ENCODE results near the gene KYAT1. TPM values are rescaled to one million over a fixed set of nuclear protein-coding genes. Genes with fewer than 3 reads are reported as not detected.

KYAT1 gene
- total and polyA plus RNA-seq, 8 donors = 1.1 to 5.2 (median 1.8) TPM

- ATAC-seq (no peak), FAIRE-seq (no peak), DNase-seq (no peak)
- H3K4me3 ChIP-seq = no peak overlapping the region
- H3K36me3 ChIP-seq = no peaks in the 10 kb centered on the region
- no peaks in the 10 kb centered on the region for H3K9me3 ChIP-seq
- no peaks in the 10 kb centered on the region for H3K27me3 ChIP-seq
- H3K4me1 ChIP-seq = peaks cover 4 to 5% (median 4%) of the 10 kb centered on the region in 3 donors
- WGBS, 2 donors = 92 to 96% methylated on average over 6 of the region's 6 CpGs
- no peak overlapping the region for H3K27ac ChIP-seq
- TF ChIP-seq CTCF (IDR thresholded peaks at IDR 0.05) = no peak
- intact Hi-C loops (cut with DNase I) = no loop called here
Observed at GRCh38 chr9:128785427-128785826, 96.3 kb downstream of the KYAT1 start.

Other genes with a start within 250 kb of the KYAT1 start
- 10 to 100 TPM; 19.5 to 29.3 (median 21.1) TPM for gene DYNC2I2, start 225.1 kb downstream of the KYAT1 start, total RNA-seq
- gene DYNC2I2, start 225.1 kb downstream of the KYAT1 start, polyA plus RNA-seq = 10 to 100 TPM; 75.2 to 90.3 TPM
- gene SET, start 192.7 kb downstream of the KYAT1 start, total RNA-seq = 100 to 1,000 TPM; 107 to 162 (median 150) TPM
- 10 to 100 TPM; 42.9 to 77.3 TPM for gene SET, start 192.7 kb downstream of the KYAT1 start, polyA plus RNA-seq
- gene PKN3, start 179.4 kb downstream of the KYAT1 start, total RNA-seq = 1 to 10 TPM; 2.5 to 4.3 (median 3.7) TPM
- 10 to 100 TPM; 10.0 to 11.0 TPM for gene PKN3, start 179.4 kb downstream of the KYAT1 start, polyA plus RNA-seq
- 10 to 100 TPM; 18.3 to 31.5 (median 25.4) TPM for gene ZDHHC12, start 157.8 kb downstream of the KYAT1 start, total RNA-seq
- 10 to 100 TPM; 27.6 to 56.9 TPM for gene ZDHHC12, start 157.8 kb downstream of the KYAT1 start, polyA plus RNA-seq
- gene ZER1, start 110.0 kb downstream of the KYAT1 start, total RNA-seq = 10 to 100 TPM; 15.8 to 23.4 (median 17.9) TPM
- 10 to 100 TPM; 16.9 to 22.6 TPM for gene ZER1, start 110.0 kb downstream of the KYAT1 start, polyA plus RNA-seq
- 10 to 100 TPM; 10.9 to 18.5 (median 12.7) TPM for gene TBC1D13, start 94.7 kb downstream of the KYAT1 start, total RNA-seq
- gene TBC1D13, start 94.7 kb downstream of the KYAT1 start, polyA plus RNA-seq = 10 to 100 TPM; 15.7 to 17.2 TPM
- 10 to 100 TPM; 12.2 to 23.0 (median 14.3) TPM for gene ENDOG, start 63.5 kb downstream of the KYAT1 start, total RNA-seq
- gene ENDOG, start 63.5 kb downstream of the KYAT1 start, polyA plus RNA-seq = 10 to 100 TPM; 14.0 to 16.0 TPM
- gene SPOUT1, start 52.2 kb downstream of the KYAT1 start, total RNA-seq = 10 to 100 TPM; 14.8 to 28.0 (median 20.6) TPM
- 10 to 100 TPM; 28.8 to 32.8 TPM for gene SPOUT1, start 52.2 kb downstream of the KYAT1 start, polyA plus RNA-seq
- 10 to 100 TPM in 4 of 6 donors, 1 to 10 TPM in 2; 8.7 to 20.4 (median 10.4) TPM for gene LRRC8A, start 183 bp upstream of the KYAT1 start, total RNA-seq
- 10 to 100 TPM in 1 of 2 donors, 1 to 10 TPM in 1; 9.2 to 10.1 TPM for gene LRRC8A, start 183 bp upstream of the KYAT1 start, polyA plus RNA-seq
- 10 to 100 TPM; 20.7 to 48.7 (median 42.2) TPM for gene PHYHD1, start 39.0 kb upstream of the KYAT1 start, total RNA-seq
- 10 to 100 TPM; 45.7 to 71.3 TPM for gene PHYHD1, start 39.0 kb upstream of the KYAT1 start, polyA plus RNA-seq
- gene DOLK, start 65.7 kb upstream of the KYAT1 start, total RNA-seq = 1 to 10 TPM; 5.7 to 8.2 (median 6.6) TPM
- 1 to 10 TPM; 5.4 to 8.5 TPM for gene DOLK, start 65.7 kb upstream of the KYAT1 start, polyA plus RNA-seq
- gene NUP188, start 65.7 kb upstream of the KYAT1 start, total RNA-seq = 10 to 100 TPM; 11.5 to 20.8 (median 13.5) TPM
- gene NUP188, start 65.7 kb upstream of the KYAT1 start, polyA plus RNA-seq = 10 to 100 TPM; 10.8 to 18.0 TPM
- 10 to 100 TPM; 46.6 to 79.7 (median 70.8) TPM for gene SH3GLB2, start 146.4 kb upstream of the KYAT1 start, total RNA-seq
- gene SH3GLB2, start 146.4 kb upstream of the KYAT1 start, polyA plus RNA-seq = 100 to 1,000 TPM; 188 to 201 TPM
- 10 to 100 TPM in 1 of 6 donors, 1 to 10 TPM in 5; 7.5 to 17.1 (median 9.3) TPM for gene MIGA2, start 154.7 kb upstream of the KYAT1 start, total RNA-seq
- gene MIGA2, start 154.7 kb upstream of the KYAT1 start, polyA plus RNA-seq = 10 to 100 TPM; 27.8 to 30.9 TPM
- gene DOLPP1, start 199.2 kb upstream of the KYAT1 start, total RNA-seq = 10 to 100 TPM in 1 of 6 donors, 1 to 10 TPM in 5; 4.2 to 10.5 (median 7.4) TPM
- gene DOLPP1, start 199.2 kb upstream of the KYAT1 start, polyA plus RNA-seq = 1 to 10 TPM; 6.2 to 7.1 TPM
- 100 to 1,000 TPM in 1 of 6 donors, 10 to 100 TPM in 5; 44.4 to 131 (median 79.2) TPM for gene CRAT, start 228.8 kb upstream of the KYAT1 start, total RNA-seq
- gene CRAT, start 228.8 kb upstream of the KYAT1 start, polyA plus RNA-seq = 10 to 100 TPM; 30.3 to 57.2 TPM
- 10 to 100 TPM; 32.7 to 71.4 (median 42.1) TPM for gene PTPA, start 229.5 kb upstream of the KYAT1 start, total RNA-seq
- gene PTPA, start 229.5 kb upstream of the KYAT1 start, polyA plus RNA-seq = 10 to 100 TPM; 43.8 to 61.8 TPM

All from pancreas (tissue), 10 donors.